Activated naive CD8-positive, alpha-beta T cell treated with anti-CD3 and anti-CD28 coated beads, Interleukin-2, amount 50 U/mL, for 16 hours (primary cell): Measurements from ENCODE around the gene DHX16.
A peak's percentile ranks its signal among the peaks of the same experiment; 100 is the strongest.

Experiments
- DNase-seq: peaks from one replicate; pipeline ENCODE4 v3.0.0-alpha.2; 2020; ENCODE audit warnings: low read depth, low spot score

The DHX16 gene

GRCh38 chr6:30640481-30640880, 32.3 kb downstream of the DHX16 start:
- no peak for DNase-seq

- no peak for DNase-seq
Observed at GRCh38 chr6:30635834-30636233, 37.0 kb downstream of the DHX16 start.

- peak; percentile 83 for DNase-seq
Observed at GRCh38 chr6:30626484-30627366, 46.1 kb downstream of the DHX16 start, which contains the start of gene ATAT1. Gene ATAT1, plus strand, starts transcription at chr6:30626874.

GRCh38 chr6:30625511-30625910, 47.3 kb downstream of the DHX16 start:
- no peak for DNase-seq

GRCh38 chr6:30619561-30619960, 53.2 kb downstream of the DHX16 start:
- no peak for DNase-seq

GRCh38 chr6:30618270-30618797, 54.5 kb downstream of the DHX16 start:
- no peak for DNase-seq

GRCh38 chr6:30617565-30618269, 55.1 kb downstream of the DHX16 start, which contains the start of gene MRPS18B:
Gene MRPS18B, plus strand, starts transcription at chr6:30617840. Its CDS starts 26 bp downstream, at chr6:30617866.
- DNase-seq = peak; percentile 95

GRCh38 chr6:30616811-30617564, 55.8 kb downstream of the DHX16 start, which contains the start of gene PPP1R10:
Gene PPP1R10, minus strand, starts transcription at chr6:30617243. Its CDS starts 7,299 bp downstream, at chr6:30609944.
- peak; percentile 96 for DNase-seq

GRCh38 chr6:30615958-30616810, 56.6 kb downstream of the DHX16 start:
- DNase-seq = no peak

- no peak for DNase-seq
Observed at GRCh38 chr6:30615219-30615957, 57.4 kb downstream of the DHX16 start.

GRCh38 chr6:30614843-30615218, 58.0 kb downstream of the DHX16 start:
- DNase-seq = peak; percentile 63

GRCh38 chr6:30614044-30614842, 58.6 kb downstream of the DHX16 start:
- DNase-seq = no peak

GRCh38 chr6:30613251-30614043, 59.4 kb downstream of the DHX16 start:
- DNase-seq = no peak

GRCh38 chr6:30612687-30613248, 60.0 kb downstream of the DHX16 start:
- DNase-seq = no peak

GRCh38 chr6:30612213-30612612, 60.6 kb downstream of the DHX16 start:
- DNase-seq = no peak

GRCh38 chr6:30611856-30612194, 61.0 kb downstream of the DHX16 start:
- no peak for DNase-seq

- DNase-seq = no peak
Observed at GRCh38 chr6:30611150-30611855, 61.5 kb downstream of the DHX16 start.
